Stomach (tissue), 9 donors: ENCODE results near the gene INPP4B. TPM values are rescaled to one million over a fixed set of nuclear protein-coding genes. Genes with fewer than 3 reads are reported as not detected.

ENCODE experiments used
- DNase-seq, 2 donors: peaks; one replicate each; pipeline versions ENCODE4 v3.0.0 to v3.0.0-alpha.2; 2013 to 2019
- H3K27ac ChIP-seq, 5 donors: fragments of 200-600 bp in 4 of 5; sonication (generic) in 4 of 5; one replicate each; pipeline ENCODE4 v1.5.1; 2013 to 2019; ENCODE audit warnings: mild to moderate bottlenecking in 1 of 5, moderate library complexity in 1 of 5
- H3K27me3 ChIP-seq, 3 donors: fragments of 200-600 bp; sonication (generic); one replicate each; pipeline ENCODE4 v1.5.1; 2017 to 2019; ENCODE audit warnings: mixed run types in 1 of 3
- H3K36me3 ChIP-seq, 4 donors: fragments of 200-600 bp; sonication (generic); 1 replicate in 3 of 4; 2 replicates in 1 of 4; pipeline ENCODE4 v1.5.1; 2016 to 2019
- H3K4me1 ChIP-seq, 4 donors: fragments of 200-600 bp; sonication (generic); one replicate each; pipeline ENCODE4 v1.5.1; 2016 to 2019
- H3K4me3 ChIP-seq, 4 donors: fragments of 200-600 bp; sonication (generic) in 3 of 4; one replicate each; pipeline ENCODE4 v1.5.1; 2016 to 2019; ENCODE audit warnings: mild to moderate bottlenecking in 1 of 4
- H3K9me3 ChIP-seq, 4 donors: fragments of 200-600 bp; sonication (generic); one replicate each; pipeline ENCODE4 v1.5.1; 2016 to 2019
- EP300 ChIP-seq: sonication (generic); formaldehyde crosslinking; IDR thresholded peaks from one replicate; pipeline ENCODE4 v1.6.1; 2017; ENCODE audit warnings: antibody characterized with exemption
- POLR2A ChIP-seq, 4 donors: fragments of 450-650 bp; IDR thresholded peaks; one replicate each; pipeline ENCODE4 v1.6.1; 2016; ENCODE audit warnings: antibody characterized with exemption in 4 of 4, control low read depth in 2 of 4, mild to moderate bottlenecking in 1 of 4, moderate library complexity in 1 of 4
- POLR2AphosphoS5 ChIP-seq, 3 donors: sonication (generic); formaldehyde crosslinking; IDR thresholded peaks; one replicate each; pipeline ENCODE4 v1.6.1; 2016; ENCODE audit warnings: antibody characterized with exemption in 3 of 3
- WGBS, 5 donors: extraction: QIAGEN DNeasy Blood & Tissue Kit in 3 of 5; methylation state at CpG; one replicate each; pipeline versions ENCODE4 v1.1.5 to v1.1.7; 2013 to 2018; 5-methylcytosine and 5-hydroxymethylcytosine counted together
- intact Hi-C: fragments of 100-400 bp; cut with DNase I; formaldehyde crosslinking; loops from one replicate; pipeline ENCODE4 v1.15.1; 2023; ENCODE audit warnings: low total_unique reads
- polyA plus RNA-seq, 3 donors: library from polyadenylated mRNA; stranded (reverse); fragments of 200-250 nt; gene quantifications; one replicate each; pipeline ENCODE4 v1.2.3, GENCODE V29; 2013
- total RNA-seq, 5 donors: library from RNA; depleted of rRNA; stranded (reverse); fragments of >200 nt; gene quantifications; one replicate each; pipeline versions ENCODE4 v1.1.0 to v1.2.3, GENCODE V29; 2014 to 2016
- TF ChIP-seq, protein P1 (sequence below), 7 experiments: fragments of 450-650 bp in 4 of 7; fragments of 200-600 bp in 3 of 7; sonication (generic) in 3 of 7; IDR thresholded peaks; one replicate each; pipeline ENCODE4 v1.5.1; 2016 to 2019; ENCODE audit warnings: antibody characterized with exemption in 7 of 7, control low read depth in 2 of 7, mild to moderate bottlenecking in 1 of 7
- donor health status: healthy with polysubstance abuse.
- donor health status: Bipolar disorder and iron deficiency.
- donor health status: healthy.

Gene INPP4B
- total and polyA plus RNA-seq, 8 donors = 1.4 to 96.9 (median 11.7) TPM

DNA sequence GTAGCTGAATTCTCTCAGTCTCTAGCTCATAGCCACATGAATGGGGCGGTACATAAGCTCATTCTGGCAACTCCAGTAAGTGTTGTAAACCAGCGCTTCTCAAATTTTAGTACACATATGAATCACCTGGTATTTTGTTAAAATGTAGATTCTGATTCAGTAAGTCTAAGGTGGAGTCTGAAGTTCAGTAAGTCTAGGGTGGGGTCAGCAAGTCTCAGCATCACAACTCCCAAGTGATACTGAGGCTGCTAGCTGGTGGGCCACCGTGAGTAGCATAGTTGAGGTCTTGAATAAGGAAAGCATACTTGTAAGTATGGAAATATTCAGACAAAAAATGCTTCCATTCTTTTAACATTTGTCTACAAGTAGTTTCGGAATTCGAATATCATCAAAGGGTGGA lies 36.1 kb upstream of the INPP4B start:
- no peak overlapping the region for H3K27ac ChIP-seq
- no peak for DNase-seq
- H3K9me3 ChIP-seq = peaks cover 0 to 5% (median 0%) of the 10 kb centered on the region in 4 donors
- TF ChIP-seq EP300 (no peak), POLR2AphosphoS5 (IDR thresholded peaks at IDR 0.05) (no peak), POLR2A (IDR thresholded peaks at IDR 0.05) (no peak)
- TF ChIP-seq, protein P1, sequence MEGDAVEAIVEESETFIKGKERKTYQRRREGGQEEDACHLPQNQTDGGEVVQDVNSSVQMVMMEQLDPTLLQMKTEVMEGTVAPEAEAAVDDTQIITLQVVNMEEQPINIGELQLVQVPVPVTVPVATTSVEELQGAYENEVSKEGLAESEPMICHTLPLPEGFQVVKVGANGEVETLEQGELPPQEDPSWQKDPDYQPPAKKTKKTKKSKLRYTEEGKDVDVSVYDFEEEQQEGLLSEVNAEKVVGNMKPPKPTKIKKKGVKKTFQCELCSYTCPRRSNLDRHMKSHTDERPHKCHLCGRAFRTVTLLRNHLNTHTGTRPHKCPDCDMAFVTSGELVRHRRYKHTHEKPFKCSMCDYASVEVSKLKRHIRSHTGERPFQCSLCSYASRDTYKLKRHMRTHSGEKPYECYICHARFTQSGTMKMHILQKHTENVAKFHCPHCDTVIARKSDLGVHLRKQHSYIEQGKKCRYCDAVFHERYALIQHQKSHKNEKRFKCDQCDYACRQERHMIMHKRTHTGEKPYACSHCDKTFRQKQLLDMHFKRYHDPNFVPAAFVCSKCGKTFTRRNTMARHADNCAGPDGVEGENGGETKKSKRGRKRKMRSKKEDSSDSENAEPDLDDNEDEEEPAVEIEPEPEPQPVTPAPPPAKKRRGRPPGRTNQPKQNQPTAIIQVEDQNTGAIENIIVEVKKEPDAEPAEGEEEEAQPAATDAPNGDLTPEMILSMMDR (IDR thresholded peaks at IDR 0.05) = no peak
- 85 to 91% (median 87%) methylated on average over 5 of the region's 5 CpGs for WGBS, 5 donors
- no peaks in the 10 kb centered on the region for H3K4me1 ChIP-seq
- H3K4me3 ChIP-seq = no peak overlapping the region
- H3K36me3 ChIP-seq = no peaks in the 10 kb centered on the region
- intact Hi-C loops = no loop called here
- H3K27me3 ChIP-seq = no peaks in the 10 kb centered on the region

DNA sequence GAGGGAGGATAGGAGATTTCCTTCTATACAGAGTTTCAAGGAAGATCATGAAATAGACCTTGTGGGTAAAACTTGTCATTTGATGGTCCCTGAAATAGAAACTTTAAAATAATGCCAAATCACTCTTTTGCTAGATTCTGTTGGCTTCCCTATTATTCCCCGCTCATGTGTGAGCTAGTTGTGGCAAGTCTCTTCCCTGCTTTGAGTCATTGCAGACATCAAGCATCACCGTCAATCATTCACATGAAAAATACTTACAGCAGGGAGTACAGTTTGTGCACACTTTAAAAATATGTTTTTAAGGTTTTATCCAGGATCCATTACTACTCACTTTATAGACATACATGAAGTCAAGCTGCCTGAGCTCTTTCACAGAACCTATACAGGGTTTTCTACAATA lies 35.2 kb upstream of the INPP4B start:
- 88 to 96% (median 91%) methylated on average over 2 of the region's 2 CpGs for WGBS, 5 donors

DNA sequence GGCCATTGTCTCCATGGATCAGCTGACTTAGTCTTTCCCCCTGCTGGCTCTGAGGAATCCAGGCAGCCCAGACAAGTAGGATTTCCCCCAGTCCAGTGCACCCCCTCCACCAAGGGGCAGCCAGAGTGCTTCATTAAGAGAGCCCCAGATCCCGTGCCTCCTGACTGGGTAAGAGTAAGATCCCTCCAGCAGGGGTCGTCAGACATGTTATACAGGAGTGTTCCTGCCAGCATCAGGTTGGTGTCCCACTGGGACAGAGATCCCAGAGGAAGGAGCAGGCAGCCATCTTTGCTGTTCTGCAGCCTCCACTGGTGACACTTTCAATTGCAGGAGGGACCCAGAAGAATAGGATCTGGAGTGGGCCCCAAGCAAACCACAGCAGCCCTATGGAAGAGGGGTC lies 29.0 kb upstream of the INPP4B start:
- TF ChIP-seq EP300 (no peak), POLR2AphosphoS5 (IDR thresholded peaks at IDR 0.05) (no peak), POLR2A (IDR thresholded peaks at IDR 0.05) (no peak)
- TF ChIP-seq, protein P1 (IDR thresholded peaks at IDR 0.05) = no peak
- Histone ChIP-seq H3K27ac (no peak overlapping the region), H3K4me3 (no peak overlapping the region), H3K27me3 (no peaks in the 10 kb centered on the region), H3K4me1 (no peaks in the 10 kb centered on the region), H3K9me3 (peaks cover 0 to 5% (median 0%) of the 10 kb centered on the region in 4 donors), H3K36me3 (no peaks in the 10 kb centered on the region)
- intact Hi-C loops = no loop called here
- DNase-seq = no peak
- WGBS, 5 donors = 66 to 89% (median 73%) methylated on average over 2 of the region's 2 CpGs

More for the DNA sequence above, 35.2 kb upstream of the INPP4B start:
- DNase-seq = no peak
- no peak overlapping the region for H3K4me3 ChIP-seq
- H3K27ac ChIP-seq = no peak overlapping the region
- no peaks in the 10 kb centered on the region for H3K27me3 ChIP-seq
- peaks cover 0 to 5% (median 0%) of the 10 kb centered on the region in 4 donors for H3K9me3 ChIP-seq
- H3K4me1 ChIP-seq = no peaks in the 10 kb centered on the region
- no peak for TF ChIP-seq POLR2AphosphoS5 (IDR thresholded peaks at IDR 0.05)
- TF ChIP-seq, protein P1 (IDR thresholded peaks at IDR 0.05) = no peak
- no peak for TF ChIP-seq POLR2A (IDR thresholded peaks at IDR 0.05)
- no peak for TF ChIP-seq EP300
- intact Hi-C loops = no loop called here
- H3K36me3 ChIP-seq = no peaks in the 10 kb centered on the region

DNA sequence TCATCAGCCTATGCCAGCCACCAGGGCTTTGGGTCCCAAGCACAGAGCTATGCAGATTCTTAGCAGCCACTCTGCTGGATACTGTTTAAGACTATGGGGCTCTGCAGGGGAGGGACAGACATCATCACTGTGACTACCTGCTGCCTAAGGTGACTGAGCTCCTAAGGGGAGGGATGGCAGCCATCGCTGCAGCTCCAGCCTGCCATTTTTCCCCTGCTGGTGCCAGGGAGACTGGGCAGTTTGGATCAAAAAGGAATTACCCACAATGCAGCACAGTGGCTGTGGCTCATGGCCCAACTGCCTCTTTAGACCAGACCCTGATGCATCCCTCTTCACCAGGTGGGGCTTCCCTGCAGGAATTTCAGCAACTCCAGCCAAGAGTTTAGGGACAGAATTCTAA lies 28.6 kb upstream of the INPP4B start:
- H3K9me3 ChIP-seq = peaks cover 0 to 5% (median 0%) of the 10 kb centered on the region in 4 donors
- intact Hi-C loops = no loop called here
- 80 to 94% (median 89%) methylated on average over 1 of the region's 1 CpG for WGBS, 5 donors
- DNase-seq = no peak
- H3K27ac ChIP-seq = no peak overlapping the region
- no peaks in the 10 kb centered on the region for H3K4me1 ChIP-seq
- no peak overlapping the region for H3K4me3 ChIP-seq
- no peaks in the 10 kb centered on the region for H3K36me3 ChIP-seq
- no peak for TF ChIP-seq POLR2A (IDR thresholded peaks at IDR 0.05)
- no peak for TF ChIP-seq EP300
- TF ChIP-seq, protein P1 (IDR thresholded peaks at IDR 0.05) = no peak
- no peak for TF ChIP-seq POLR2AphosphoS5 (IDR thresholded peaks at IDR 0.05)
- H3K27me3 ChIP-seq = no peaks in the 10 kb centered on the region
